CD4-positive, alpha-beta T cell treated with Interleukin-12 subunit alpha and Interleukin-12 subunit beta, for 1 hour (primary cell): ENCODE data around the gene MYLIP.
"Not testable (repeated sequence)": the region's sequence is repeated elsewhere in the genome, so short reads cannot be mapped to it uniquely, and the experiment has no call there.

Experiments
- DNase-seq: peaks from one replicate; pipeline ENCODE4 v3.0.0-alpha.2; 2020

The MYLIP gene

GRCh38 chr6:16146028-16146427 is 17.1 kb downstream of the MYLIP start:
- DNase-seq: no peak

GRCh38 chr6:16146527-16146955 is 17.7 kb downstream of the MYLIP start:
- DNase-seq: no peak

- DNase-seq: no peak
Measured at GRCh38 chr6:16148498-16148897, 19.6 kb downstream of the MYLIP start.

- no peak for DNase-seq
Measured at GRCh38 chr6:16149305-16149704, 20.4 kb downstream of the MYLIP start.

GRCh38 chr6:16150098-16150497 is 21.2 kb downstream of the MYLIP start:
- no peak for DNase-seq

GRCh38 chr6:16153211-16153820 is 24.4 kb downstream of the MYLIP start:
- no peak for DNase-seq

- DNase-seq: no peak
Measured at GRCh38 chr6:16154904-16155303, 26.0 kb downstream of the MYLIP start.

GRCh38 chr6:16157492-16157891 is 28.6 kb downstream of the MYLIP start:
- no peak for DNase-seq

- DNase-seq: no peak
Measured at GRCh38 chr6:16157909-16158308, 29.0 kb downstream of the MYLIP start.

- no peak for DNase-seq
Measured at GRCh38 chr6:16158943-16159557, 30.2 kb downstream of the MYLIP start.

GRCh38 chr6:16160794-16161193 is 31.9 kb downstream of the MYLIP start:
- no peak for DNase-seq

- DNase-seq: no peak
Measured at GRCh38 chr6:16162003-16162402, 33.1 kb downstream of the MYLIP start.

- no peak for DNase-seq
Measured at GRCh38 chr6:16163066-16163465, 34.2 kb downstream of the MYLIP start.

GRCh38 chr6:16163535-16164300 is 34.8 kb downstream of the MYLIP start:
- no peak for DNase-seq

- DNase-seq: no peak
Measured at GRCh38 chr6:16165641-16166040, 36.8 kb downstream of the MYLIP start.

- no peak for DNase-seq
Measured at GRCh38 chr6:16166871-16167608, 38.2 kb downstream of the MYLIP start.

- DNase-seq: no peak
Measured at GRCh38 chr6:16168121-16168520, 39.2 kb downstream of the MYLIP start.

- peak; percentile 38 for DNase-seq
Measured at GRCh38 chr6:16168858-16169257, 40.0 kb downstream of the MYLIP start.

GRCh38 chr6:16171400-16171799 is 42.5 kb downstream of the MYLIP start:
- no peak for DNase-seq

- DNase-seq: no peak
Measured at GRCh38 chr6:16173167-16173940, 44.5 kb downstream of the MYLIP start.

GRCh38 chr6:16174416-16175078 is 45.7 kb downstream of the MYLIP start:
- no peak for DNase-seq

GRCh38 chr6:16176600-16176999 is 47.7 kb downstream of the MYLIP start:
- DNase-seq: not testable (repeated sequence)
